ENCODE results near the gene PRR13.
A peak's percentile ranks its signal among the peaks of the same experiment; 100 is the strongest.

PRR13 gene

GRCh38 chr12:53474077-53474476, 32.5 kb downstream of the PRR13 start:
- TF ChIP-seq, protein P1, sequence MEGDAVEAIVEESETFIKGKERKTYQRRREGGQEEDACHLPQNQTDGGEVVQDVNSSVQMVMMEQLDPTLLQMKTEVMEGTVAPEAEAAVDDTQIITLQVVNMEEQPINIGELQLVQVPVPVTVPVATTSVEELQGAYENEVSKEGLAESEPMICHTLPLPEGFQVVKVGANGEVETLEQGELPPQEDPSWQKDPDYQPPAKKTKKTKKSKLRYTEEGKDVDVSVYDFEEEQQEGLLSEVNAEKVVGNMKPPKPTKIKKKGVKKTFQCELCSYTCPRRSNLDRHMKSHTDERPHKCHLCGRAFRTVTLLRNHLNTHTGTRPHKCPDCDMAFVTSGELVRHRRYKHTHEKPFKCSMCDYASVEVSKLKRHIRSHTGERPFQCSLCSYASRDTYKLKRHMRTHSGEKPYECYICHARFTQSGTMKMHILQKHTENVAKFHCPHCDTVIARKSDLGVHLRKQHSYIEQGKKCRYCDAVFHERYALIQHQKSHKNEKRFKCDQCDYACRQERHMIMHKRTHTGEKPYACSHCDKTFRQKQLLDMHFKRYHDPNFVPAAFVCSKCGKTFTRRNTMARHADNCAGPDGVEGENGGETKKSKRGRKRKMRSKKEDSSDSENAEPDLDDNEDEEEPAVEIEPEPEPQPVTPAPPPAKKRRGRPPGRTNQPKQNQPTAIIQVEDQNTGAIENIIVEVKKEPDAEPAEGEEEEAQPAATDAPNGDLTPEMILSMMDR (IDR thresholded peaks at IDR 0.05): no peak
- Mint-ChIP-seq H3K27ac (peak overlapping the region; percentile 86), H3K4me1 (peaks cover 49% of the 10 kb centered on the region), H3K36me3 (ENCODE audit: low read depth) (peaks cover 72% of the 10 kb centered on the region), H3K27me3 (ENCODE audit: low read depth, poor library complexity) (no peaks in the 10 kb centered on the region), H3K9me3 (no peaks in the 10 kb centered on the region), H3K4me3 (no peak overlapping the region)
- DNase-seq: no peak

- Mint-ChIP-seq H3K9me3 (no peaks in the 10 kb centered on the region), H3K4me1 (peaks cover 49% of the 10 kb centered on the region), H3K27me3 (ENCODE audit: low read depth, poor library complexity) (no peaks in the 10 kb centered on the region), H3K36me3 (ENCODE audit: low read depth) (peaks cover 79% of the 10 kb centered on the region), H3K27ac (peak overlapping the region; percentile 86), H3K4me3 (no peak overlapping the region)
- no peak for DNase-seq
- TF ChIP-seq, protein P1 (IDR thresholded peaks at IDR 0.05): no peak
Measured at GRCh38 chr12:53474819-53475218, 33.3 kb downstream of the PRR13 start.

GRCh38 chr12:53476769-53477209, 35.3 kb downstream of the PRR13 start:
- peaks cover 70% of the 10 kb centered on the region for H3K36me3 Mint-ChIP-seq (ENCODE audit: low read depth)
- peaks cover 38% of the 10 kb centered on the region for H3K4me1 Mint-ChIP-seq
- TF ChIP-seq, protein P1 (IDR thresholded peaks at IDR 0.05): peak; percentile 19
- no peak overlapping the region for H3K27ac Mint-ChIP-seq
- H3K9me3 Mint-ChIP-seq: no peaks in the 10 kb centered on the region
- no peak for DNase-seq
- no peaks in the 10 kb centered on the region for H3K27me3 Mint-ChIP-seq (ENCODE audit: low read depth, poor library complexity)
- H3K4me3 Mint-ChIP-seq: no peak overlapping the region

DNA sequence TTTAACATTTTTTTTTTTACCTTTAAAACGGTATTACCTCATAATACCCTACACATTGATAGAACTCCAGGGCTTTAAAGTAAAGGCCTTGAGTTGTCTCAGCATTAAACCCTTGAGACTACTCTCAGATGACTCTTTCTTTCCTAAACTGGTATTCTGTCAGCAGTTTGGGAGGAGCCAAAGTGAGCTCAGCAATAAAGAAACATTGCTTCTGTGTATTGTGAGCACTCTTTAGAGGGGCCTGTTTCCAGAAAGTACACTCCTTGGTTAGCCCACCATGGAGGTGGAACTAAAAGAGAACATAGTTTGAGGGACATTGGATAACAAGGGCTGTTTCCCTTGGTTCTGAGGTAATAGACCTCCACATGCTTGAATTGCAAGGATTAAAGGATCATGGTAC, 37.3 kb downstream of the PRR13 start:
- Mint-ChIP-seq H3K4me1 (peaks cover 24% of the 10 kb centered on the region), H3K36me3 (ENCODE audit: low read depth) (peaks cover 70% of the 10 kb centered on the region), H3K9me3 (no peaks in the 10 kb centered on the region), H3K4me3 (no peak overlapping the region), H3K27me3 (ENCODE audit: low read depth, poor library complexity) (no peaks in the 10 kb centered on the region), H3K27ac (peak overlapping the region; percentile 54)
- TF ChIP-seq, protein P1 (IDR thresholded peaks at IDR 0.05): no peak
- DNase-seq: no peak

DNA sequence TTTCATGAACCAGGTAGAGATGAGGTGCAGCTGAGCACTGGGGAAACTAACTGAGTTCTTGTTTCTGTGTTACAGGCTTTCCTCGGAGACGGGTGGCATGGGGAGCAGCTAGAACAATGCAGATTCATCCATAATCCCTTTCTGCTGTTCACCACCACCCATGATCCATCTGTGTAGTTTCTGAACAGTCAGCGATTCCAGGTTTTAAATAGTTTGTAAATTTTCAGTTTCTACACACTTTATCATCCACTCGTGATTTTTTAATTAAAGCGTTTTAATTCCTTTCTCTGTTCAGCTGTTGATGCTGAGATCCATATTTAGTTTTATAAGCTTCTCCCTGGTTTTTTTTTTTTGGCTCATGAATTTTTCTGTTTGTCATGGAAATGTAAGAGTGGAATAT, 37.8 kb downstream of the PRR13 start:
- Mint-ChIP-seq H3K9me3 (no peaks in the 10 kb centered on the region), H3K27me3 (ENCODE audit: low read depth, poor library complexity) (no peaks in the 10 kb centered on the region), H3K4me1 (peaks cover 20% of the 10 kb centered on the region), H3K36me3 (ENCODE audit: low read depth) (peaks cover 70% of the 10 kb centered on the region), H3K4me3 (no peak overlapping the region), H3K27ac (peak overlapping the region; percentile 78)
- DNase-seq: no peak
- TF ChIP-seq, protein P1 (IDR thresholded peaks at IDR 0.05): no peak
